Ovary (tissue), 9 donors: ENCODE results near the gene TAPT1. TPM values are rescaled to one million over a fixed set of nuclear protein-coding genes. Genes with fewer than 3 reads are reported as not detected.

Source experiments
- DNase-seq, 5 donors: peaks; one replicate each; pipeline ENCODE4 v3.0.0-alpha.2; 2019 to 2020
- H3K27ac ChIP-seq, 2 donors: fragments of 200-600 bp; one replicate each; pipeline versions ENCODE4 v1.5.1 to v1.8.0; 2019 to 2022
- H3K27me3 ChIP-seq: fragments of 200-600 bp; one replicate; pipeline ENCODE4 v1.8.0; 2022
- H3K36me3 ChIP-seq: fragments of 200-600 bp; sonication (generic); one replicate; pipeline ENCODE4 v1.5.1; 2019
- H3K4me1 ChIP-seq: one replicate; pipeline ENCODE4 v1.8.1; 2013; ENCODE audit warnings: mild to moderate bottlenecking, moderate library complexity; ENCODE audit not compliant: insufficient read depth
- H3K4me3 ChIP-seq: fragments of 200-600 bp; sonication (generic); one replicate; pipeline ENCODE4 v1.5.1; 2017
- H3K9me3 ChIP-seq, 2 donors: fragments of 200-600 bp in 1 of 2; sonication (generic) in 1 of 2; one replicate each; pipeline versions ENCODE4 v1.5.1 to v1.8.1; 2013 to 2019; ENCODE audit warnings: mild to moderate bottlenecking in 1 of 2, moderate library complexity in 1 of 2
- EP300 ChIP-seq: sonication (generic); formaldehyde crosslinking; IDR thresholded peaks from one replicate; pipeline ENCODE4 v1.6.1; 2017; ENCODE audit warnings: antibody characterized with exemption
- POLR2A ChIP-seq: fragments of 450-650 bp; IDR thresholded peaks from one replicate; pipeline ENCODE4 v1.6.1; 2017; ENCODE audit warnings: antibody characterized with exemption, mild to moderate bottlenecking, moderate library complexity
- WGBS, 3 donors: extraction: QIAGEN DNeasy Blood & Tissue Kit in 1 of 3; methylation state at CpG; one replicate each; pipeline versions ENCODE4 v1.1.5 to v1.1.7; 2013 to 2017; 5-methylcytosine and 5-hydroxymethylcytosine counted together
- intact Hi-C, 4 donors: fragments of 100-400 bp; cut with DNase I; formaldehyde crosslinking; loops; one replicate each; pipeline versions ENCODE4 v1.11.0 to v1.15.1; 2022 to 2023
- polyA plus RNA-seq, 2 donors: library from polyadenylated mRNA; stranded (reverse); fragments of 200-250 nt in 1 of 2; fragments of 350-450 nt in 1 of 2; fragmentation: Illumina TruSeq in 1 of 2; extraction: RNeasy Lipid Tissue Mini Kit (QIAGEN cat#74804) in 1 of 2; gene quantifications; one replicate each; pipeline ENCODE4 v1.2.3, GENCODE V29; 2013 to 2014
- total RNA-seq, 7 donors: library from RNA; depleted of rRNA in 2 of 7; stranded (reverse); fragments of >200 nt in 2 of 7; fragmentation: NEBNext Ultra II Directional in 3 of 7; extraction: Animal tissue kit (Norgen Biotek cat#: 25700) in 3 of 7; gene quantifications; one replicate each; pipeline versions ENCODE4 v1.1.0 to v1.2.4, GENCODE V29; 2016 to 2023
- TF ChIP-seq, protein P1 (sequence below), 3 donors: fragments of 450-650 bp in 2 of 3; fragments of 200-600 bp in 1 of 3; IDR thresholded peaks; one replicate each; pipeline versions ENCODE4 v1.5.1 to v1.8.0; 2016 to 2022; ENCODE audit warnings: antibody characterized with exemption in 3 of 3, mild to moderate bottlenecking in 1 of 3
- donor health status: DM: no; HTN: no; CAD: no; lungs with moderate emphysema.
- donor health status: DM: no; HTN: no; CAD: no.
- donor health status: Bipolar disorder and iron deficiency.
- donor health status: DM: yes; HTN: yes; CAD: no.
- donor health status: DM: no; HTN: no; CAD: no.
- donor health status: DM: yes; HTN: yes; CAD: no.

Gene TAPT1
- total and polyA plus RNA-seq, 9 donors, result 18.3 to 36.7 (median 27.2) TPM

DNA sequence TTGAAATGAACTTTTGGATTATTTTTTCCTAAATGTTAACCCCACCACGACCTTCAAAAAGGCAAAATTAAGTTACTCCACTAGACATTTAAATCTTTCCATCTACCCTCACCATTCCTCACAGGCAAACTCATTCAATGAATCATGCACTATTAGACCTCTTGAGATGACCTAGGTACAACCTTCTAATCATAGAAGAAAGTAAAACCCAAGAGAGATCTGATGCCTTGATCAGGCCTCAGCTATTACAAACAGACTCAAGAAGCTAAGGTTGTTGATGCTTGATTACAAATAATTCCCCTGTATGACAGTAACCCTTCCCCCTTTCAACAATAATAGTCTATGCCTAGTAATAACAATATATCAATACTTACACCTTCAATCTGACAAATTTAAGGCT is 18.9 kb downstream of the TAPT1 start:
- H3K4me1 ChIP-seq, result peaks cover 2% of the 10 kb centered on the region
- H3K36me3 ChIP-seq, result no peaks in the 10 kb centered on the region
- DNase-seq, result no peak
- no peaks in the 10 kb centered on the region for H3K27me3 ChIP-seq
- WGBS, 3 donors, result 92 to 94% (median 93%) methylated on average over 1 of the region's 1 CpG
- H3K9me3 ChIP-seq, result no peaks in the 10 kb centered on the region
- H3K4me3 ChIP-seq, result no peak overlapping the region
- TF ChIP-seq EP300 (no peak), POLR2A (no peak)
- TF ChIP-seq, protein P1, sequence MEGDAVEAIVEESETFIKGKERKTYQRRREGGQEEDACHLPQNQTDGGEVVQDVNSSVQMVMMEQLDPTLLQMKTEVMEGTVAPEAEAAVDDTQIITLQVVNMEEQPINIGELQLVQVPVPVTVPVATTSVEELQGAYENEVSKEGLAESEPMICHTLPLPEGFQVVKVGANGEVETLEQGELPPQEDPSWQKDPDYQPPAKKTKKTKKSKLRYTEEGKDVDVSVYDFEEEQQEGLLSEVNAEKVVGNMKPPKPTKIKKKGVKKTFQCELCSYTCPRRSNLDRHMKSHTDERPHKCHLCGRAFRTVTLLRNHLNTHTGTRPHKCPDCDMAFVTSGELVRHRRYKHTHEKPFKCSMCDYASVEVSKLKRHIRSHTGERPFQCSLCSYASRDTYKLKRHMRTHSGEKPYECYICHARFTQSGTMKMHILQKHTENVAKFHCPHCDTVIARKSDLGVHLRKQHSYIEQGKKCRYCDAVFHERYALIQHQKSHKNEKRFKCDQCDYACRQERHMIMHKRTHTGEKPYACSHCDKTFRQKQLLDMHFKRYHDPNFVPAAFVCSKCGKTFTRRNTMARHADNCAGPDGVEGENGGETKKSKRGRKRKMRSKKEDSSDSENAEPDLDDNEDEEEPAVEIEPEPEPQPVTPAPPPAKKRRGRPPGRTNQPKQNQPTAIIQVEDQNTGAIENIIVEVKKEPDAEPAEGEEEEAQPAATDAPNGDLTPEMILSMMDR (IDR thresholded peaks at IDR 0.05), result no peak
- intact Hi-C loops, result no loop called here
- no peak overlapping the region for H3K27ac ChIP-seq

DNA sequence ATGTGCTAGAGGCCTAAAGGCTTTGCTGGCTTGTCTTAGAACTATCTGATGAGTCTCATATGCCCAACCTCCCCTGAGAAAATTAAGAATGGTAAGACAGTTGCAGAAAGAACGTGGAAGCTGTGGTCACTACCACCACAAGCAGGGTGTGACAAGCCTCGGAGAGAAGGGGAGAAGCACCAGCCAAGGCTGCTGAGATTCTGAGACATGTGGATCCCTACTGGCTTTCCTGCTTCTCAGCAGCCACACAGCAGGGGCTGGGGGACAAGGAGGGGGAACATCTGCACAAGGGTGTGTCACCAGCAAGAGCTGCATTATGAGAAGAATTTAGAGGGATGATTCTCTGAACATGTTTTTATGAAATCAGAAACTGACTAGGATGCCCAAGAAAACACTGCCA is 19.4 kb downstream of the TAPT1 start:
- Histone ChIP-seq H3K9me3 (no peaks in the 10 kb centered on the region), H3K4me3 (no peak overlapping the region), H3K36me3 (no peaks in the 10 kb centered on the region), H3K27me3 (no peaks in the 10 kb centered on the region), H3K4me1 (peaks cover 1% of the 10 kb centered on the region), H3K27ac (no peak overlapping the region)
- no peak for TF ChIP-seq EP300
- no peak for TF ChIP-seq POLR2A
- TF ChIP-seq, protein P1 (IDR thresholded peaks at IDR 0.05), result no peak
- 86 to 91% (median 91%) methylated on average over 2 of the region's 2 CpGs for WGBS, 3 donors
- no peak for DNase-seq
- intact Hi-C loops, result no loop called here

DNA sequence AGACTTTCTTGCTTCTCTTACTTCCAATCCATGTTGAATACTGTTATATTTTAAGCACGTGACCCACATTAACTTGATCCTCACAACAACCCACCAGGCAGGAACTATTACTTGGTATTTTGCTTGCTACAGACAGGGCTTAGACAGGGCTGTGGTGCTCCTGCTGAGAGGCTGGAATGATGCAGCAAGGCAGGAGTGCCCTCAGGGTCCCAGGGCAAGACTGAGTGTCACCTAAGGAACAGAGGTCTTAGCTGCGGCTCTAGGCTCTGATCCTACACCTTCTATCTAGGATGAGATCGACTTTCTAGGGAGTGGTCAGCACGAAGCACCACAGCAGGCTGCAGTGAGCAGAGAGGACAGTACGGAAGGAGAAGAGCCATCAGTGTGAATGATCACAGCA is 20.0 kb downstream of the TAPT1 start:
- H3K27ac ChIP-seq, result no peak overlapping the region
- DNase-seq, result no peak
- TF ChIP-seq, protein P1 (IDR thresholded peaks at IDR 0.05), result no peak
- no peak for TF ChIP-seq POLR2A
- TF ChIP-seq EP300, result no peak
- no peaks in the 10 kb centered on the region for H3K27me3 ChIP-seq
- no peaks in the 10 kb centered on the region for H3K36me3 ChIP-seq
- H3K4me3 ChIP-seq, result no peak overlapping the region
- intact Hi-C loops, result no loop called here
- peaks cover 2% of the 10 kb centered on the region for H3K4me1 ChIP-seq
- WGBS, 3 donors, result 87 to 92% (median 89%) methylated on average over 5 of the region's 5 CpGs
- no peaks in the 10 kb centered on the region for H3K9me3 ChIP-seq

DNA sequence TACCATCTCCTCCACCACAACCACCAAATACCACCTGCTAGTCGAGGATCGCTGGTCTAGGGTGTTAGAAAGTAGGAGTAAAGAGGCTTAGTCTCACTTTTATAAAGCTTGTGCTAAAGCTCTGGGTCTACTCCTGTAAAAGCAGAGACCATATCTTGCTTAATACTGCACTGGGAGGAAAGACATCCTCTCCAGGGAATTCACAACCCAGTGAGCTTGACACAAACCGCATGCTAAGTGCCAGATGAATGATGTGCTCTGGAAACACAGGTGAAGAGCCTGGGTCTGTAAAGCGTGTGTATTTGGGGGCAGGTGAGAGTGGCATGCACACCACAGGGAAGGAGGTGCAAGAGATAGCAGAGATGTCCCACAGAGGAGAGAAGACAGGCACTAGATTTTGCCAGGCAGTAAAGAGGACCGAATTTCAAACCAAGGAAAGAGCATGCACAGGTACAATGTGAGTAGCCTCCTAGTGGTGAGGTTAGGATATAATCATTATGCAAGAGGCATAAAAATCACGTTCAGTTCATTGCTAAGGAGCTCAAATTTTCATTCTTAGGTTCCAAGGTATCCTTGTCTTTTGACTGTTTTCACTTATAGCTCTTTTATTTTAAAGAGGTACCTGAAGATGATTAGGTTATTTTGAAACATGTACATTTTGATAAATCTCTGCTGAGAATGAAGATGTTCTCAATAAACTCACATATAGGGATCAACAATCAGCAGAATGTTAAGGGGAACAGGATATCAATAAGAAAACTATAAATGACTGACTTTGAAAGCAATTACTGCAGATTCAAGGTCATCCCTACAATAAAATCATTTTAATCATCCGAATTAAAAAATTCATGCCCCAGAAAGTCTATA is 20.7 kb downstream of the TAPT1 start:
- intact Hi-C loops, result no loop called here
- no peak overlapping the region for H3K27ac ChIP-seq
- WGBS, 3 donors, result 73 to 76% (median 74%) methylated on average over 7 of the region's 7 CpGs
- H3K27me3 ChIP-seq, result no peaks in the 10 kb centered on the region
- no peaks in the 10 kb centered on the region for H3K36me3 ChIP-seq
- peaks cover 2% of the 10 kb centered on the region for H3K4me1 ChIP-seq
- H3K9me3 ChIP-seq, result no peaks in the 10 kb centered on the region
- no peak overlapping the region for H3K4me3 ChIP-seq
- TF ChIP-seq, protein P1 (IDR thresholded peaks at IDR 0.05), result peak in 1 of 3 donors; percentile 8
- no peak for TF ChIP-seq EP300
- no peak for DNase-seq
